DND-41 (cell line): Measurements from ENCODE around the gene FXYD6.

Source experiments
- ATAC-seq: fragments of 200-7000 bp; cut with Tn5 transposase; 3 replicates; pipeline ENCODE4 v1.9.1; 2021; ENCODE audit warnings: low read depth; ENCODE audit not compliant: insufficient read depth
- DNase-seq: peaks from one replicate; pipeline ENCODE4 v3.0.0-alpha.2; 2020
- H2AFZ ChIP-seq: 2 replicates; pipeline ENCODE4 v1.6.0; 2012; ENCODE audit warnings: low read depth, low read length
- H3K27ac ChIP-seq: 2 replicates; pipeline ENCODE4 v1.5.1; 2012; ENCODE audit warnings: low read length, inconsistent platforms
- H3K27me3 ChIP-seq: fragments of 200-600 bp; sonication (generic); 2 replicates; pipeline ENCODE4 v1.6.0; 2012; ENCODE audit warnings: low read length, mild to moderate bottlenecking, inconsistent platforms; ENCODE audit not compliant: insufficient read depth, poor library complexity
- H3K36me3 ChIP-seq: 2 replicates; pipeline ENCODE4 v1.5.1; 2012; ENCODE audit warnings: low read length, inconsistent platforms; ENCODE audit not compliant: insufficient read depth
- H3K4me1 ChIP-seq: 2 replicates; pipeline ENCODE4 v1.5.1; 2012; ENCODE audit warnings: mild to moderate bottlenecking, low read length; ENCODE audit not compliant: insufficient read depth
- H3K4me2 ChIP-seq: 2 replicates; pipeline ENCODE4 v1.6.0; 2012; ENCODE audit warnings: mild to moderate bottlenecking, moderate library complexity, low read length, inconsistent platforms; ENCODE audit not compliant: insufficient read depth
- H3K4me3 ChIP-seq, 2 experiments: fragments of 200-600 bp in 1 of 2; shearing (Covaris generic) in 1 of 2; 2 replicates each; pipeline ENCODE4 v1.5.1; 2012 to 2016; ENCODE audit warnings: inconsistent platforms in 2 of 2, low read length in 2 of 2, mild to moderate bottlenecking in 2 of 2, low read depth in 1 of 2, moderate library complexity in 1 of 2
- H3K79me2 ChIP-seq: 2 replicates; pipeline ENCODE4 v1.6.0; 2012; ENCODE audit warnings: low read length, inconsistent platforms; ENCODE audit not compliant: insufficient read depth
- H3K9ac ChIP-seq: 2 replicates; pipeline ENCODE4 v1.6.0; 2012; ENCODE audit warnings: low read depth, mild to moderate bottlenecking, inconsistent platforms, low read length, moderate library complexity
- H3K9me3 ChIP-seq: 2 replicates; pipeline ENCODE4 v1.5.1; 2012; ENCODE audit warnings: low read length, moderate library complexity, mild to moderate bottlenecking, inconsistent platforms; ENCODE audit not compliant: insufficient read depth, severe bottlenecking
- H4K20me1 ChIP-seq: 2 replicates; pipeline ENCODE4 v1.6.0; 2012; ENCODE audit warnings: low read length; ENCODE audit not compliant: insufficient read depth
- EZH2 ChIP-seq: IDR thresholded peaks from 3 replicates; pipeline ENCODE4 v1.6.1; 2012; ENCODE audit warnings: borderline replicate concordance, low read depth, mild to moderate bottlenecking, moderate library complexity, low read length, inconsistent platforms; ENCODE audit not compliant: severe bottlenecking
- TF ChIP-seq, protein P1 (sequence below): IDR thresholded peaks from 2 replicates; pipeline ENCODE4 v1.5.1; 2012; ENCODE audit warnings: borderline replicate concordance, low read length, moderate library complexity, mild to moderate bottlenecking; ENCODE audit not compliant: poor library complexity, severe bottlenecking; ENCODE audit errors: extremely low read depth

FXYD6 gene

DNA sequence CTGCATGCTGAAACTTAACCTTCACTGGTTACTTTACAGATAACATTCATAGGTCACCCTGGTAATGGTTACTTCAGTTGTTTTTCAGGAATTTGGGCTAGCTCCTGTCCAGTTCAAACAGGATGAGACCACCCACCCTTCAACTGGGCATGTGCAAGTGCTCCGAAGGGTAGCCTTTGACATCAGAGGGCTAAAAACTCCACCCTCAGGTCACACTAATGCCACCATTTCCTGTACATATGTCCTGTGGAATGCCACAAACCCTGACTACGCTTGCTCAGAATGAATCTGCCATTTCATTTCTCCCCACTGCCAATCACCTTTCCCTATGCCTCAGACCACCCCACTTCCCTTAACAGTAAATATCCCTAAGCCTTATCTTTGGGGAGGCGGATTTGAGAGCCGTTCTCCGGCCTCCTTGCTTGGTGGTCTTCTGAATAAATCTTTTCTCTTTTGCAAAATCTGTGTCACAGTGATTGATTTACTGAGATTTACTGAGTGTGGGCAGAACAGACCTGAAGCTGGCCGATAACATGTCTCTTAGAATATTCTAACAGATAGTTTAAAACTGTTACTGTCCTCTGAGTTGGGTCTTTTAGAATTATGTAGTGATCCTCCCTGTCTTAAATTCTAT, 26.6 kb downstream of the FXYD6 start:
- Histone ChIP-seq H3K36me3 (peaks cover 16% of the 10 kb centered on the region; the same call in 1 of the 2 replicates), H2AFZ (no peak overlapping the region), H3K27ac (no peak overlapping the region; the same call in 1 of the 2 replicates), H3K27me3 (no peaks in the 10 kb centered on the region), H3K4me2 (no peak overlapping the region), H3K79me2 (peaks cover 43% of the 10 kb centered on the region), H3K4me1 (no peaks in the 10 kb centered on the region), H4K20me1 (no peaks in the 10 kb centered on the region; the same call in 1 of the 2 replicates), H3K9ac (no peak overlapping the region), H3K9me3 (no peaks in the 10 kb centered on the region), H3K4me3 (no peak overlapping the region)
- DNase-seq (no peak), ATAC-seq (no peak)
- TF ChIP-seq EZH2: no peak
- TF ChIP-seq, protein P1, sequence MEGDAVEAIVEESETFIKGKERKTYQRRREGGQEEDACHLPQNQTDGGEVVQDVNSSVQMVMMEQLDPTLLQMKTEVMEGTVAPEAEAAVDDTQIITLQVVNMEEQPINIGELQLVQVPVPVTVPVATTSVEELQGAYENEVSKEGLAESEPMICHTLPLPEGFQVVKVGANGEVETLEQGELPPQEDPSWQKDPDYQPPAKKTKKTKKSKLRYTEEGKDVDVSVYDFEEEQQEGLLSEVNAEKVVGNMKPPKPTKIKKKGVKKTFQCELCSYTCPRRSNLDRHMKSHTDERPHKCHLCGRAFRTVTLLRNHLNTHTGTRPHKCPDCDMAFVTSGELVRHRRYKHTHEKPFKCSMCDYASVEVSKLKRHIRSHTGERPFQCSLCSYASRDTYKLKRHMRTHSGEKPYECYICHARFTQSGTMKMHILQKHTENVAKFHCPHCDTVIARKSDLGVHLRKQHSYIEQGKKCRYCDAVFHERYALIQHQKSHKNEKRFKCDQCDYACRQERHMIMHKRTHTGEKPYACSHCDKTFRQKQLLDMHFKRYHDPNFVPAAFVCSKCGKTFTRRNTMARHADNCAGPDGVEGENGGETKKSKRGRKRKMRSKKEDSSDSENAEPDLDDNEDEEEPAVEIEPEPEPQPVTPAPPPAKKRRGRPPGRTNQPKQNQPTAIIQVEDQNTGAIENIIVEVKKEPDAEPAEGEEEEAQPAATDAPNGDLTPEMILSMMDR: no peak

DNA sequence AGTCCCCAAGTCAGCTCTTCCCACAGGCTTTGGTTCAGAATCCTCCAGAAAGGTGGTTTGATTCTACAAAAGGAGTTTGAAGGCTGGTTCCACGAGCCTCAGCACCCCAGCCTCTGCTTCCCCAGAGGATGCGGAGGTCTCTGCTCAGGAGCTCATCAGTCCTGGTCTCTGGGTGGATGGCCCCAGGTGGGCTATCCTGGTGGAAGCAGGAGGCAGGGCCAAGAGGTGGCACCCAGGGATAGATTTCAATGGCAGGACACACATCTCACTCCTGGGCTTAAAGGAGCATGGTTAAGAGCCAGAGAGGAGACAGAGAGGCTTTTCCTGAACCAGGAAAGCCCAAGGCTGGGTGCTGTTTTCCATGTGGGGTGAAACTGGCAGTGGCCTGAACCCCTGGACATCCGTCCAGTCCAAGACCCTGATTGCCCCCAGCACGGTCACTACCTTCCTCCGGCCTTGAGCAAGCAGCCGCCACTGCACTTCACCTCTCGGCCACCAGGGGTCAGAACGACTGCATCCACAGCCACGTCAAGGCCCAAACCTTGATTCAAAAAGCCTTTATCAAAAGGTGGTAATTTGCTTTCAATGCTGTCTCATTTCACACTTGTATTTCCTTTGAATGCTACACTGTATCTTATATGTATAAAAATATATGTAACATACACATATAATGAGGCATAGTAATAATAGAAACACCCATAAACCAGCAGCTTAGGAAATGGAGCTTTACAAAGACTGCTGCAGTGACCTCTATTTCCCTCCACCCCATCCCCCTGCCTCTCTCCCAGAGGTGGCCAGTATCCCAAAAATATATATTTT, 32.6 kb downstream of the FXYD6 start:
- no peaks in the 10 kb centered on the region for H3K9me3 ChIP-seq
- H2AFZ ChIP-seq: no peak overlapping the region
- H3K79me2 ChIP-seq: peaks cover 19% of the 10 kb centered on the region
- no peak overlapping the region for H3K4me3 ChIP-seq
- peak; percentile 77 for ATAC-seq
- no peak overlapping the region for H3K4me2 ChIP-seq
- H4K20me1 ChIP-seq: no peaks in the 10 kb centered on the region
- peak overlapping the region; percentile 75 for H3K27ac ChIP-seq
- no peaks in the 10 kb centered on the region for H3K27me3 ChIP-seq
- peaks cover 41% of the 10 kb centered on the region for H3K36me3 ChIP-seq
- DNase-seq: peak; percentile 77
- peaks cover 27% of the 10 kb centered on the region for H3K4me1 ChIP-seq
- H3K9ac ChIP-seq: peak overlapping the region; percentile 25
- TF ChIP-seq, protein P1: peak; percentile 98
- TF ChIP-seq EZH2: no peak

DNA sequence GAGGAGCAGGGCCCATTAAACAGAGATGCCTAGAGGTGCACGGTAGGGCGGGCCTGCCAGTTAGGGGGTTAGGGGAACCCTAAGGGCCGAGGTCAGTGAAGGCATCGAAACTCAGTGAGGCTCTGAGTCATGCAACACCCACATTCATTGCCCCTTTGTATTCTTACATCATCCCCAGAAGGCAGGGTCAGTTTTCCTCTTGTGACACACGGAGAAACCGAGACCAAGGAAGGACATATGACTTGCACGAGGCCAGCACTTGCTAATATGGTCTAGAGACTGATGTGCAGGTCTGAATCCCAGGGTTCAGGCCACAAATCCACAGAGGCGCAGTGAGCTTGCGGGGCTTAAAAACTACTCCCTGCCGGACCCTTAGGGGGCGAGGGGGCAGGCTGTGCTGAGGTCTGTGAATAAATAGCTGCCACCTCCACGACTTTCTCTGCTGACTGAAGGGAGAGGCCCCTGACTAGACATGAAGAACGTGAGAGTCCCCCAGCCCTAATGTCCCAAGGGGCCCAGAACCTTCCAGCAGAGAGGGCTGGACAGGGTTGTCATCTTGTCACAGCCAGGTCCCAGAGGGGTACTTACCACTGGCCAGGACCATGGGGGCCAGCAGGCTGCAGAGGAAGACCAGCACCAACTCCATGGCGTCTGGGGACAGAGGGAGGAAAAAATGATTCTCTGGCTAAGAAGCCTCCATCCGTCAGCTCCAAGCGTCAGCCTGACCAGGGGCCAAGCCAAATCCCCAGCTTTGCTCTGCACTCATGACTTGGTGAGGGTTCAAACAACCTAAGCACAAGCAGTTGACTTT, 34.1 kb downstream of the FXYD6 start:
- Histone ChIP-seq H3K4me1 (peaks cover 43% of the 10 kb centered on the region), H2AFZ (no peak overlapping the region), H3K9ac (no peak overlapping the region), H3K27me3 (no peaks in the 10 kb centered on the region), H3K4me3 (no peak overlapping the region), H3K36me3 (peaks cover 53% of the 10 kb centered on the region), H3K27ac (peak overlapping the region; percentile 75), H4K20me1 (no peaks in the 10 kb centered on the region), H3K79me2 (peaks cover 19% of the 10 kb centered on the region), H3K4me2 (no peak overlapping the region), H3K9me3 (no peaks in the 10 kb centered on the region)
- no peak for DNase-seq
- no peak for ATAC-seq
- TF ChIP-seq EZH2: no peak
- TF ChIP-seq, protein P1: no peak
